SK-N-SH (cell line): ENCODE results near the gene CYP46A1. TPM values are rescaled to one million over a fixed set of nuclear protein-coding genes. Genes with fewer than 3 reads are reported as not detected.

Experiments used
- CTCF ChIA-PET: fragments of 300-600, 350-600 bp; formaldehyde crosslinking; extraction: SDS; loops from one replicate; lab custom pipeline; 2021; lab: Yijun Ruan, JAX
- POLR2A ChIA-PET: fragments of 350-600 bp; sonication (Branson Sonifier 250); formaldehyde crosslinking; extraction: SDS; loops from one replicate; lab custom pipeline; 2020; ENCODE audit warnings: antibody characterized with exemption, inconsistent platforms; lab: Yijun Ruan, JAX
- DNase-seq: peaks from one replicate; pipeline ENCODE4 v3.0.0; 2012
- H2AFZ ChIP-seq: fragments of 200-600 bp; sonication (generic); 2 replicates; pipeline ENCODE4 v1.8.1; 2016; ENCODE audit warnings: antibody characterized with exemption, mild to moderate bottlenecking, low read depth
- H3F3A ChIP-seq: fragments of 200-600 bp; sonication (generic); replicated peaks from 2 replicates; pipeline ENCODE3; 2016; ENCODE audit warnings: antibody characterized with exemption, mild to moderate bottlenecking; ENCODE audit not compliant: insufficient read depth
- H3K27ac ChIP-seq, 2 experiments: fragments of 200-500 bp in 1 of 2; fragments of 200-600 bp in 1 of 2; sonication (Bioruptor generic) in 1 of 2; sonication (generic), shearing (Covaris generic) in 1 of 2; 2 replicates each; pipeline versions ENCODE4 v1.5.1 to v1.6.1; 2014 to 2016; ENCODE audit warnings: low read depth in 2 of 2, inconsistent platforms in 1 of 2, low read length in 1 of 2, mild to moderate bottlenecking in 1 of 2, mixed read lengths in 1 of 2
- H3K27me3 ChIP-seq: fragments of 200-600 bp; sonication (generic), shearing (Covaris generic); 2 replicates; pipeline ENCODE4 v1.6.1; 2016; ENCODE audit warnings: mixed run types; ENCODE audit not compliant: insufficient read depth
- H3K36me3 ChIP-seq, 2 experiments: fragments of 200-500 bp in 1 of 2; fragments of 200-600 bp in 1 of 2; sonication (Bioruptor generic) in 1 of 2; sonication (generic) in 1 of 2; replicated peaks in 1 of 2; 2 replicates each; pipeline versions ENCODE3 to v1.5.1; 2014 to 2016; ENCODE audit warnings: low read length in 1 of 2, mild to moderate bottlenecking in 1 of 2; ENCODE audit not compliant: insufficient read depth in 2 of 2, control insufficient read depth in 1 of 2
- H3K4me1 ChIP-seq, 2 experiments: fragments of 200-500 bp in 1 of 2; fragments of 200-600 bp in 1 of 2; sonication (Bioruptor generic) in 1 of 2; sonication (generic), shearing (Covaris generic) in 1 of 2; 2 replicates each; pipeline versions ENCODE4 v1.5.1 to v1.6.1; 2014 to 2016; ENCODE audit warnings: low read depth in 1 of 2, low read length in 1 of 2, mixed run types in 1 of 2; ENCODE audit not compliant: insufficient read depth in 2 of 2, control insufficient read depth in 1 of 2
- H3K4me2 ChIP-seq: fragments of 200-600 bp; sonication (generic), shearing (Covaris generic); 2 replicates; pipeline ENCODE4 v1.6.1; 2017; ENCODE audit warnings: mixed run types
- H3K4me3 ChIP-seq, 2 experiments: fragments of 200-500 bp in 1 of 2; fragments of 200-600 bp in 1 of 2; sonication (Bioruptor generic) in 1 of 2; sonication (generic), shearing (Covaris generic) in 1 of 2; 2 replicates each; pipeline versions ENCODE4 v1.5.1 to v1.8.1; 2014 to 2016; ENCODE audit warnings: low read depth in 2 of 2, inconsistent platforms in 1 of 2, low read length in 1 of 2, mild to moderate bottlenecking in 1 of 2, mixed read lengths in 1 of 2, moderate library complexity in 1 of 2
- H3K79me2 ChIP-seq: fragments of 200-600 bp; sonication (generic); 2 replicates; pipeline ENCODE4 v1.8.1; 2017; ENCODE audit warnings: mild to moderate bottlenecking; ENCODE audit not compliant: insufficient read depth
- H3K9ac ChIP-seq: fragments of 200-600 bp; sonication (generic); 2 replicates; pipeline ENCODE4 v1.6.1; 2017; ENCODE audit warnings: mixed run types
- H3K9me2 ChIP-seq: fragments of 200-600 bp; sonication (generic); 2 replicates; pipeline ENCODE4 v1.6.1; 2017; ENCODE audit warnings: mixed run types
- H3K9me3 ChIP-seq: fragments of 200-600 bp; sonication (generic); 2 replicates; pipeline ENCODE4 v1.6.1; 2017; ENCODE audit warnings: mixed run types, mild to moderate bottlenecking, moderate library complexity
- H4K20me1 ChIP-seq: fragments of 200-600 bp; sonication (generic); 2 replicates; pipeline ENCODE4 v1.6.1; 2017; ENCODE audit warnings: mild to moderate bottlenecking, mixed run types; ENCODE audit not compliant: insufficient read depth
- CHD2 ChIP-seq: fragments of 150-350 bp; IDR thresholded peaks from 2 replicates; pipeline ENCODE4 v1.6.1; 2018; ENCODE audit warnings: low read length; ENCODE audit not compliant: partially characterized antibody
- CTCF ChIP-seq: fragments of 200-600 bp; sonication (generic); IDR thresholded peaks from 2 replicates; pipeline ENCODE4 v1.6.1; 2017; ENCODE audit warnings: antibody characterized with exemption, mild to moderate bottlenecking, moderate library complexity
- GABPA ChIP-seq: IDR thresholded peaks from 2 replicates; pipeline ENCODE4 v1.4.0; 2012; ENCODE audit warnings: low read depth, mild to moderate bottlenecking
- GATA2 ChIP-seq: sonication (generic); formaldehyde crosslinking; IDR thresholded peaks from 2 replicates; pipeline ENCODE4 v1.5.0; 2020; ENCODE audit warnings: mild to moderate bottlenecking, missing genetic modification reagents
- IRF3 ChIP-seq: fragments of 150-350 bp; IDR thresholded peaks from 2 replicates; pipeline ENCODE4 v1.6.1; 2016; ENCODE audit warnings: mild to moderate bottlenecking, low read depth, low read length
- JUND ChIP-seq: IDR thresholded peaks from 2 replicates; pipeline ENCODE4 v1.4.0; 2012
- MAX ChIP-seq: IDR thresholded peaks from 2 replicates; pipeline ENCODE4 v1.4.0; 2012; ENCODE audit warnings: low read depth
- MEF2A ChIP-seq: IDR thresholded peaks from 2 replicates; pipeline ENCODE4 v1.4.0; 2012; ENCODE audit warnings: low read depth, borderline replicate concordance
- NRF1 ChIP-seq: IDR thresholded peaks from 2 replicates; pipeline ENCODE4 v1.6.1; 2012; ENCODE audit warnings: low read depth, mild to moderate bottlenecking, low read length
- POLR2AphosphoS5 ChIP-seq: IDR thresholded peaks from 2 replicates; pipeline ENCODE4 v1.6.1; 2012; ENCODE audit warnings: low read depth, low read length
- RAD21 ChIP-seq: IDR thresholded peaks from 2 replicates; pipeline ENCODE4 v1.6.1; 2012; ENCODE audit warnings: mild to moderate bottlenecking, low read length
- TAF1 ChIP-seq: IDR thresholded peaks from 2 replicates; pipeline ENCODE4 v1.6.1; 2012; ENCODE audit warnings: low read depth, mild to moderate bottlenecking, low read length, moderate library complexity, borderline replicate concordance
- TEAD4 ChIP-seq: IDR thresholded peaks from 2 replicates; pipeline ENCODE4 v1.4.0; 2012; ENCODE audit warnings: mild to moderate bottlenecking, borderline replicate concordance; ENCODE audit not compliant: insufficient read depth
- USF2 ChIP-seq: fragments of 150-350 bp; IDR thresholded peaks from 2 replicates; pipeline ENCODE4 v1.6.1; 2017; ENCODE audit warnings: antibody characterized with exemption, low read length, low read depth, borderline replicate concordance
- ZBTB33 ChIP-seq: IDR thresholded peaks from 2 replicates; pipeline ENCODE4 v1.4.0; 2012; ENCODE audit warnings: low read depth, borderline replicate concordance
- whole genome bisulfite sequencing: methylation state at CpG from one replicate; pipeline ENCODE4 v1.1.6; 2017; ENCODE audit warnings: low lambda C conversion rate; 5-methylcytosine and 5-hydroxymethylcytosine counted together
- polyA plus RNA-seq, 3 experiments: library from polyadenylated mRNA; depleted of rRNA; stranded (reverse); fragments of >200 nt; gene quantifications; 2 replicates each; pipeline ENCODE4 v1.2.3, GENCODE V29; 2012

CYP46A1 gene
- polyA plus RNA-seq, 1 of the 3 experiments (the other 2 are of a cell fraction): 0.30 TPM

- H3K36me3 ChIP-seq: no peaks in the 10 kb centered on the region
- no peak overlapping the region for H2AFZ ChIP-seq
- no peak overlapping the region for H3K4me2 ChIP-seq
- H3K9ac ChIP-seq: no peak overlapping the region
- H3K9me2 ChIP-seq: no peaks in the 10 kb centered on the region
- ChIA-PET CTCF (interaction anchor here (0.7 to 1.7 kb wide), 3 partner anchors 9 to 166 kb away, joined by 3 to 10 read pairs (median 5); no protein-coding TSS in a partner anchor), POLR2A (no interaction called here)
- DNase-seq: no peak
- H3K79me2 ChIP-seq: no peaks in the 10 kb centered on the region
- 76% methylated on average over 12 of the region's 18 CpGs for WGBS
- TF ChIP-seq CTCF (no peak), USF2 (no peak), CHD2 (no peak), JUND (no peak), IRF3 (no peak), ZBTB33 (no peak), NRF1 (no peak), GABPA (no peak), RAD21 (no peak), TAF1 (no peak), GATA2 (CRISPR knock-in tag) (no peak), MAX (no peak), POLR2AphosphoS5 (no peak), MEF2A (no peak), TEAD4 (no peak)
- no peaks in the 10 kb centered on the region for H3K9me3 ChIP-seq
- H3K4me1 ChIP-seq: no peaks in the 10 kb centered on the region
- no peaks in the 10 kb centered on the region for H4K20me1 ChIP-seq
- no peak overlapping the region for H3K27ac ChIP-seq
- H3F3A ChIP-seq: no peaks in the 10 kb centered on the region
- no peaks in the 10 kb centered on the region for H3K27me3 ChIP-seq
- no peak overlapping the region for H3K4me3 ChIP-seq
These were observed 37.1 kb downstream of the CYP46A1 start for GRCh38 chr14:99720941-99721791.
